Measurements from ENCODE around the gene PNLDC1.
A peak's percentile ranks its signal among the peaks of the same experiment; 100 is the strongest.

PNLDC1 gene

GRCh38 chr6:159858259-159858658 is 58.2 kb downstream of the PNLDC1 start:
- Histone ChIP-seq H3K9ac (ENCODE audit: low read depth, low read length, poor library complexity, severe bottlenecking) (no peak overlapping the region), H3K27me3 (ENCODE audit: insufficient read depth, low read length, poor library complexity, severe bottlenecking) (no peaks in the 10 kb centered on the region), H3K9me2 (replicated peaks; ENCODE audit: low read depth, low read length) (no peaks in the 10 kb centered on the region), H3K4me3 (ENCODE audit: low read length, poor library complexity, severe bottlenecking) (no peak overlapping the region), H3K4me1 (ENCODE audit: insufficient read depth, low read length, poor library complexity, severe bottlenecking) (peaks cover 14% of the 10 kb centered on the region), H3K79me2 (ENCODE audit: insufficient read depth, low read length) (no peaks in the 10 kb centered on the region), H4K20me1 (ENCODE audit: insufficient read depth, low read length, poor library complexity, severe bottlenecking) (no peaks in the 10 kb centered on the region), H3K4me2 (ENCODE audit: low read depth, low read length, poor library complexity, severe bottlenecking) (no peak overlapping the region), H3K36me3 (ENCODE audit: insufficient read depth, low read length) (no peaks in the 10 kb centered on the region), H3K9me3 (ENCODE audit: insufficient read depth, low read depth, low read length) (no peaks in the 10 kb centered on the region), H2AFZ (ENCODE audit: low read length) (no peak overlapping the region), H3F3A (ENCODE audit: low read depth) (no peaks in the 10 kb centered on the region)
- no peak for TF ChIP-seq EZH2phosphoT487 (IDR thresholded peaks at IDR 0.05; ENCODE audit: borderline replicate concordance)
- TF ChIP-seq, protein P1, sequence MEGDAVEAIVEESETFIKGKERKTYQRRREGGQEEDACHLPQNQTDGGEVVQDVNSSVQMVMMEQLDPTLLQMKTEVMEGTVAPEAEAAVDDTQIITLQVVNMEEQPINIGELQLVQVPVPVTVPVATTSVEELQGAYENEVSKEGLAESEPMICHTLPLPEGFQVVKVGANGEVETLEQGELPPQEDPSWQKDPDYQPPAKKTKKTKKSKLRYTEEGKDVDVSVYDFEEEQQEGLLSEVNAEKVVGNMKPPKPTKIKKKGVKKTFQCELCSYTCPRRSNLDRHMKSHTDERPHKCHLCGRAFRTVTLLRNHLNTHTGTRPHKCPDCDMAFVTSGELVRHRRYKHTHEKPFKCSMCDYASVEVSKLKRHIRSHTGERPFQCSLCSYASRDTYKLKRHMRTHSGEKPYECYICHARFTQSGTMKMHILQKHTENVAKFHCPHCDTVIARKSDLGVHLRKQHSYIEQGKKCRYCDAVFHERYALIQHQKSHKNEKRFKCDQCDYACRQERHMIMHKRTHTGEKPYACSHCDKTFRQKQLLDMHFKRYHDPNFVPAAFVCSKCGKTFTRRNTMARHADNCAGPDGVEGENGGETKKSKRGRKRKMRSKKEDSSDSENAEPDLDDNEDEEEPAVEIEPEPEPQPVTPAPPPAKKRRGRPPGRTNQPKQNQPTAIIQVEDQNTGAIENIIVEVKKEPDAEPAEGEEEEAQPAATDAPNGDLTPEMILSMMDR (conservative IDR thresholded peaks at IDR 0.05; ENCODE audit: low read length) = no peak

- no peaks in the 10 kb centered on the region for H4K20me1 ChIP-seq (ENCODE audit: insufficient read depth, low read length, poor library complexity, severe bottlenecking)
- no peaks in the 10 kb centered on the region for H3F3A ChIP-seq (ENCODE audit: low read depth)
- H3K4me3 ChIP-seq (ENCODE audit: low read length, poor library complexity, severe bottlenecking) = no peak overlapping the region
- no peak overlapping the region for H2AFZ ChIP-seq (ENCODE audit: low read length)
- no peaks in the 10 kb centered on the region for H3K79me2 ChIP-seq (ENCODE audit: insufficient read depth, low read length)
- no peak overlapping the region for H3K9ac ChIP-seq (ENCODE audit: low read depth, low read length, poor library complexity, severe bottlenecking)
- no peaks in the 10 kb centered on the region for H3K27me3 ChIP-seq (ENCODE audit: insufficient read depth, low read length, poor library complexity, severe bottlenecking)
- TF ChIP-seq EZH2phosphoT487 (IDR thresholded peaks at IDR 0.05; ENCODE audit: borderline replicate concordance) = no peak
- TF ChIP-seq, protein P1 (conservative IDR thresholded peaks at IDR 0.05; ENCODE audit: low read length) = no peak
- H3K9me2 ChIP-seq (replicated peaks; ENCODE audit: low read depth, low read length) = no peaks in the 10 kb centered on the region
- peaks cover 14% of the 10 kb centered on the region for H3K4me1 ChIP-seq (ENCODE audit: insufficient read depth, low read length, poor library complexity, severe bottlenecking)
- no peaks in the 10 kb centered on the region for H3K36me3 ChIP-seq (ENCODE audit: insufficient read depth, low read length)
- no peak overlapping the region for H3K4me2 ChIP-seq (ENCODE audit: low read depth, low read length, poor library complexity, severe bottlenecking)
- no peaks in the 10 kb centered on the region for H3K9me3 ChIP-seq (ENCODE audit: insufficient read depth, low read depth, low read length)
These were observed 60.4 kb downstream of the PNLDC1 start for GRCh38 chr6:159860482-159860881.

DNA sequence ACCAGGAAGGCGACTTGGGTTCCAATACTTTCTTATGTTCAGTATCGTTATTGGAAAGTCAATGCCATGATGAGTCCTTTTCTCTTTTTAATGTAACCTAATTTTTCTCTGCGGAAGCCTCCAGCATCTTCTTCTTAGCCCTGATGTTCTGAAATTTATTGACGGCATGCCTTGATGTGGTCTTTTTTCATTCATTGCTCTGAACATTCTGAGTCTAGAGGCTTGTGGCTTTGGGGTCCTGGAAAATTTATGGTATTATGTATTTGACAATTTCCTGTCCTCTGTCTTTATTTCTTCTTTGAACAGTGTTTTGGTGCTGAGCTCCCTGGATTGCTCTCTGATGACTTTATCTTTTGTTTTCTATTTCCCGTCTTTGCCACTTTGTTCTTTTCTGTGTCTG is 62.0 kb downstream of the PNLDC1 start:
- Histone ChIP-seq H3K9me2 (replicated peaks; ENCODE audit: low read depth, low read length) (no peaks in the 10 kb centered on the region), H3K4me1 (ENCODE audit: insufficient read depth, low read length, poor library complexity, severe bottlenecking) (peaks cover 14% of the 10 kb centered on the region), H2AFZ (ENCODE audit: low read length) (no peak overlapping the region), H3K9me3 (ENCODE audit: insufficient read depth, low read depth, low read length) (no peaks in the 10 kb centered on the region), H3K4me3 (ENCODE audit: low read length, poor library complexity, severe bottlenecking) (no peak overlapping the region), H3K36me3 (ENCODE audit: insufficient read depth, low read length) (no peaks in the 10 kb centered on the region), H4K20me1 (ENCODE audit: insufficient read depth, low read length, poor library complexity, severe bottlenecking) (no peaks in the 10 kb centered on the region), H3K79me2 (ENCODE audit: insufficient read depth, low read length) (no peaks in the 10 kb centered on the region), H3K4me2 (ENCODE audit: low read depth, low read length, poor library complexity, severe bottlenecking) (peak overlapping the region; percentile 33), H3F3A (ENCODE audit: low read depth) (no peaks in the 10 kb centered on the region), H3K9ac (ENCODE audit: low read depth, low read length, poor library complexity, severe bottlenecking) (no peak overlapping the region), H3K27me3 (ENCODE audit: insufficient read depth, low read length, poor library complexity, severe bottlenecking) (no peaks in the 10 kb centered on the region)
- no peak for TF ChIP-seq EZH2phosphoT487 (IDR thresholded peaks at IDR 0.05; ENCODE audit: borderline replicate concordance)
- TF ChIP-seq, protein P1 (conservative IDR thresholded peaks at IDR 0.05; ENCODE audit: low read length) = no peak

Measured in Loucy (cell line).